GM21528 (cell line): ENCODE data around the gene OR5V1.
"Not testable (repeated sequence)": the region's sequence is repeated elsewhere in the genome, so short reads cannot be mapped to it uniquely, and the experiment has no call there.

Experiments used
- ATAC-seq: cut with Tn5 transposase; IDR thresholded peaks from one replicate; pipeline ENCODE4 v1.9.1; 2021; ENCODE audit warnings: mild to moderate bottlenecking, moderate library complexity; ENCODE audit not compliant: unreplicated experiment, low FRiP score

The OR5V1 gene

DNA sequence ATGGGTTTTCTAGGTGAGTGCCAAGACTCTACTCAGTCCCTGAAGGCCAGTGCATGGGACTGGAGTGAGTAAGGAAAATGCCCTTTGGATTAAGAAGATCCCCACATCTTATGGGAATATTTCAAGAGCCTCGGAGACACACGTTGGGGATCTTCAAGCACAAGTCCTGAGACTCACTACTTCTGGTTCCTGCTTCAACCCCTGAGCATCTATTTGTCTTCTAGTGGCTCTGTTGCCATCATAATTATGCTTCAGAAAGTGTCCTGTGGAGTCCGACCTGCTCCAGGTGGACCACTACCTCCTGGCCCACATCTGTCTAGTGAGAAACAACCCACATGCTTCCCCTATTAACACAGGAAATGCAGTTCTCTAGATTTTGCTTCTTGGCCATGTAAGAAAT, at the start of gene OR5V1:
TSS of gene OR5V1 (minus strand) at position 101 of the 400 bp plus-strand sequence. CDS start 12,670 bp downstream, outside the sequence.
- ATAC-seq: no peak

DNA sequence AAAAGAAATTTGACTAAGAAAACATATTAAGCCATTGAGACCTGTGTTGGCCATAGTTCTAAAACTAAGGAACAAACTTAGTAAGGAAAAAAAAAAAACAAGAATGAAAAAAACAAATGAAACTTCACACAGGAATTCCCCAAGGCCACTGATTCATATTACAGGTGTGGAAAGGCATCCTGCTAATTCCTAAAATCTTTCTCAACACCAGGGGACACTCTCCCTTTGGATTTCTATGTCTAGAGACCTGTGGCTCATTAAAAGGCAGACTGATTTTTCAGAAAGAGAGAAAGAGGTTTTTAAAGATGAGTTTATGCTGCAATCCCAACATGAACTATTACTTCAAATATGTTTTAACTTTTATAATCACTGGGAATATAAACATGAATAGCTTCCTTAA, 45.9 kb upstream of the OR5V1 start, which contains the start of gene OR12D1:
TSS of gene OR12D1 (plus strand) at position 341 of the 400 bp plus-strand sequence.
- ATAC-seq: no peak

DNA sequence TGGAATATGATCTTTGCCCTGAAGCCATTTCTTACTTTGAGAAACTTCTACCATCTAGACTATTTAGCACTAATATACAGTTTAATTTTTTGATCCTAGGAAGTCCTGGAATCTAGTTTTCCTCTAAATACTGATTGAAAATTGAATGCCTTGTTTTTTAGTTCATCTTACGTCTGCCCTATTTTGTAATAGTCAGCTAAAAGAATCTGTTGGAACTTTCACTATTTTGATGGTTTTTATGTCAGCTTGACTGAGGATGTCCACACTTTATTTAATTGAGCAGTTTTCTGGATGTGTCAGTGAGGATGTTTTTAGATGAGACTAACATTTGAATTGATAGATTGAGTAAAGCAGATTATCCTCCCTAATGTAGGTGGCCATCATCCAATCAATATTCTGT, 35.1 kb upstream of the OR5V1 start:
- ATAC-seq: no peak

DNA sequence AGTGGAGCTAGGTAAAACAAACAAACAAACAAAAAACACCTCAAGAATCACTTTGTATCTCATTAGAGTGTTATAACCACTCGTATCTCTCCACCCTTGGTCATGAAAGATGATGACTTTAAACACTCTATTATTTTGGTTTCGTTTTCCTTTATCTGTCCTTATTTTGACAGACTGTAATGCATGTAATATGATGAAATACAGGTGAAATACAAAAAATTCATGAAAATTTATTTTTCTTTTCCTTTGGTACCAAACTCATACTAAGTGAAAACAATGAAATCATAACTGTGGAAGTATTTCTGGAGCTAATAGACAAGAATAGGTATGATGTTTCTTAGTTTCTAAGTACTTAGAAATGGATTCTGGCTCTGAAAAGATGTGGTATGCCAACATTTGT, 30.9 kb upstream of the OR5V1 start:
- ATAC-seq: no peak

DNA sequence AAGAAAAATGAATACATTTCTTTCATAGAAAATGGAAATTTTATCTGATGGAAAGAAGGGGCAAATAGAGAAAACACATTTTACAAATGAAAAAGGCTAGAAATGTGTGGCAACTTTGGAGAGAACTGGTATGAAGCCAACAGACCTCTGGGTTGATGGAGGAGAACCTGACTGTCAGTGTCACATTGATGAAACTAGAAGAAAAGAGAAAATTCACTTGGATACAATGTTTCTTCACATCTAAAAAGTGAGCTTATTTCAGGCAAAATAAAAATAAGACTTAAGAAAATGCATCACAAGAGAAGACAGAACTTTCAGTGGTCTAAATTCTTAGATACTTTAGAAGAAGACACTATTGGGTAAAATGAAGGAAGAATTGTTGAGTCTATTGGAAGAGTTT, 26.7 kb upstream of the OR5V1 start, which contains the start of gene OR12D2:
TSS of gene OR12D2 (plus strand) at position 301 of the 400 bp plus-strand sequence. CDS start 1,069 bp downstream, outside the sequence.
- no peak for ATAC-seq

DNA sequence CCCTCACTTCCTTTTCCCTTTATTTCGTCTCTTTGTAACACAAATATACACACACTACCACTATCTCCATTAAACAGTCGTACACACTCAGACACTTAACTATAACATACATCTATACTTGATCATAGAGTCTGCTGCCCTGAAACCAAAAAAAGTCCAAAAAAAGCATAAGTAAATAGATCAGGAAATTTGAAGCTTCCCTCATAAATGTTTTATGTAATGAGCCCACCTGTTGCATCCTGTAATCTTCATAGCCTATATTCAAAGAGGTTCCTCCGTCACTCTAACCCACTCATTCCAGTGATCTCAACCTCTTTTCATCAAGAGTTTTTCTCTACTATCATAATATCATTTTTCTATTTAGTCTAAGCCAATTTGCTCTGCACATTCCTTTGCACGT, 19.9 kb upstream of the OR5V1 start:
- ATAC-seq: no peak

DNA sequence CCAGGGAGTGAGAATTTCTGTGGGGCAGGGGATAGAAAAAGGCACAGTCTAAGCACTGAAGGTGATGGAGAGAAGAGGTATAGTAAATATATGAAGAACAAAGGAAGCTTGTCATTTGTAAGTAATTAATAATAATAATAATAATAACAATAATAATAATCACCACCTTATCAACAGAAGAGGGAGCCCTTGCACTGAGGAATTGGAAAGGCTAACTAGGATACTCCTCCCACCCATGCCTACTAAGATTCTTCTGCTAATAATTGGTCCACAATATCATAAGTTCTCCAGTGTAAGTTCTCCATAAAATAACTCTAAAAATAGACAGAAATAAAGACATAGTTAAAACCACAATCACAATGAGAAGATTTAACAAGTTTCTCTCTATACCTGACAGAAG, 7.3 kb upstream of the OR5V1 start:
- no peak for ATAC-seq

DNA sequence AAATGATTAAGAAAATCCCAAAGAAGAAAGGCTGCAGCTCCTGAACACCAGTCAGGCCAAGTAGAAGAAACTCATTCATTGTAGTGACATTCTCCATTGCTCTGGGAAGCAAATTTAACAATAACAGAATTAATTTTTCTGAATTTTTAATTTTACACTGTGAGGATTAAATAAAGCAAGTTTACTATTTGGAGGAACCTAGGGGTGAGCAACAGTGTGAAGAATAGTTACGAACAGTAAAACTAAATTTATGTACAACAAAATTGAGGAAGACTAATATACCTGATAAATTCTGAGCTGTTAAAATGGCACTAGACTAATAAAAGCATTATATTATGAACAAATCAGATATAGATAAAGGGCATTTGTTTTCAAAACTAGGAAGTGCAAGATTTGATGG, 6.5 kb upstream of the OR5V1 start, which contains the start of gene OR12D3:
TSS of gene OR12D3 (minus strand) at position 101 of the 400 bp plus-strand sequence. CDS start at position 97, 4 bp downstream.
- ATAC-seq: no peak

DNA sequence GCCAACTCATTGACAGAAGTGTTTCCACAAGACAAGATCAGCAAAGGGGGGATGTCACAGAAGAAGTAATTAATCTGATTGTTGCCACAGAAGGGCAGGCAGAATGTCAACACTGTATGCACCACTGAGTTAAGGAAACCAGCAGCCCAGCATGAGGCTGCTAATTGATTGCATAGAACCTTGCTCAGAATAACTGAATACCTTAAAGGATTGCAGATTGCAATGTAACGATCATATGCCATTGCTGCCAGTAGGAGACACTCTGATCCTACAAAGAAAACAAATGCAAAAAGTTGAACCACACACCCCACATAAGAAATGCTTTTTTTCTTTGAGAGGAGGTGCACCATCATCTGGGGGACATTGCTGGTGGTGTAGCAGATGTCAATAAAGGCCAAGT, 13.1 kb downstream of the OR5V1 start:
- ATAC-seq: no peak

DNA sequence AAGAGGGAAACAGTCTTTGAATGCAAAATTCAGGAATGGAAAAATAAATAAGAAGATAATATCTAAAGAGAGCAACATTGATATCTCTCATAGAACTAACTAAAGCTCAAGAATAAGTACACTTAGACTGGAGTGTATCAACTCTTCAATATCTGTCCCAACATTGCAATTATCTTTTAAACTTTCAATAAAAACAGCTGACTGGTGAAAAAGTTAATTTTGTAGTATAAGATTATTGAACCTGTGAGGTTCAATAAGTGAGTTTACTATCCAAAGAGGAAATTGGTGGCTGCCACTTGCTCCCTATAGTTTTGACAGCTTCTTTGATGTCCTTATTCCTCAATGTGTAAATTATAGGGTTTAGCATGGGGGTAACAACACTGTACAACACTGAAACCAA, 13.7 kb downstream of the OR5V1 start:
- ATAC-seq: no peak

DNA sequence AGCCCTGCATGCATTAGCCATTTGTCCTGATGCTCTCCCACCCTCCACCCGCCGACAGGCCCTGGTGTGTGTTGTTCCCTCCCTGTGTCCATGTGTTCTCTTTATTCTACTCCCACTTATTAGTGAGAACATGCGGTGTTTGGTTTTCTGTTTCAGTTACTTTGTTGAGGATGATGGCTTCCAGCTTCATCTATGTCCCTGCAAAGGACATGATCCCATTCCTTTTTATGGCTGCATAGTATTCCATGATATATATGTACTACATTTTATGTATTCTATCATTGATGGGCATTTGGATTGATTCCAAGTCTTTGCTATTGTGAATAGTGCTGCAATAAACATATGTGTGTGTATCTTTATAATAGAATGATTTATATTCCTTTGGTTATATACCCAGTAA, 19.3 kb downstream of the OR5V1 start:
- not testable (repeated sequence) for ATAC-seq

DNA sequence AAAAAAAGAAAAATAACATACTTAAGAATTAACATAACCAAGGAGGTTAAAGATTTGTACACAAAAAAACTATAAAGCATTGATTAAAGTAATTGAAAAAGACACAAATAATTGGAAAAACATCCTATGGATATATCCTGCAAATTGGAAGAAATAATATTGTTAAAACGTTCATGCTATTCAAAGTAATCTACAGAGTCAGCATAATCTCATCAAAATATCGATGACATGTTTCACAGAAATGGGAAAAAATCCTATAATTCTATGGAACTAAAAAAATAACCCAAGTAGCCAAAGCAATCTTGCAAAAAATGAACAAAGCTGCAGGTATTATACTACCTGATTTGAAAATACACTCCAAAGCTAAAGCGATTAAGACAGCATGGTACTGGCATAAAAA, 23.3 kb downstream of the OR5V1 start:
- ATAC-seq: no peak

DNA sequence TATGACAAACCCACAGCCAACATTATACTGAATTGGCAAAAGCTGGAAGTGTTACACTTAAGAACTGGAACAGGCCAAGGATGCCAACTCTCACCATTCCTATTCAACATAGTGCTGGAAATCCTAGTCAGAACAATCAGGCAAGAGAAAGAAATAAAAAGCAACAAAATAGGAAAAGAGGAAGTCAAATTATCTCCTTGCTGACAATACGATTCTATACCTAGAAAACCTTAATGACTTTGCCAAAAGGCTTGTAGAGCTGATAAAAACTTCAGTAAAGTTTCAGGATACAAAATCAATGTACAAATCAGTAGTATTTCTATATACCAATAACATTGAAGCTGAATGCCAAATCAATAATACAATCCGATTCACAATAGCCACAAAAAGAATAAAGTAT, 32.4 kb downstream of the OR5V1 start:
- no peak for ATAC-seq

DNA sequence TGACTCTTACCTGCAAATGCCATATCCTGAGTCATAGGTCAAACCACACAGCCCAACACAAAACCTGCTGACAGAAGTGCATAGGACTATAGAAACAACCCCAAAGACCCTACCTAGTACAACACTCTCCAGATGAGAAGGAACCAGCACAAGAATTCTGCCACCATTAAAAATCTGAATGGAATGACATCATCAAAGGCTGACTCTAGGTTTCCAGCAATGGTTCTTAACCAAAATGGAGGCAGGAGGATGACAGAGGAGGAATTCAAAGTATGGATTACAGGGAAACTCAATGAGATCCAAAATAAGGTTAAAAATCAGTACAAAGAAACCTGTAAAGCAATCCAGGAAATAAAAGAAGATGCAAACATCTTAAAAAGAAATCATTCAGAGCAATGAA, 36.0 kb downstream of the OR5V1 start:
- ATAC-seq: no peak

DNA sequence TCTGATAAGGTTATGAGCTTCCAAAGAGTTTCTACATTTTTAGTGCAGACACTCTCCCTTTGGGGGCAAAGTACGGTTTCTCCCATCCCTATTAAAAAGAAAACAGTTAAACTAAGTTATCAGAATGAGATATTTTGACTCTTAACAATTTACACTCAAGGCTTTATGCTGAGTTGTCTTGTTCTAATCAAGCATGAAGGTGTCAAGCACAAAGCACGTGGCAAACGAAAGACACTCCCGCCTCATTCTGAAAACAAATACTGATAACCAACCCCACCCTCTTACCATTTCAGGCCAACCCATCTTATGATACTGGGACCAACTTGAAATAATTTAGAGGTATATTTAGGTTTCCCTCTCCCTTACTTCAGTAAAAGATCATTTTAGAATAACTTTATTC, 42.9 kb downstream of the OR5V1 start:
- no peak for ATAC-seq

DNA sequence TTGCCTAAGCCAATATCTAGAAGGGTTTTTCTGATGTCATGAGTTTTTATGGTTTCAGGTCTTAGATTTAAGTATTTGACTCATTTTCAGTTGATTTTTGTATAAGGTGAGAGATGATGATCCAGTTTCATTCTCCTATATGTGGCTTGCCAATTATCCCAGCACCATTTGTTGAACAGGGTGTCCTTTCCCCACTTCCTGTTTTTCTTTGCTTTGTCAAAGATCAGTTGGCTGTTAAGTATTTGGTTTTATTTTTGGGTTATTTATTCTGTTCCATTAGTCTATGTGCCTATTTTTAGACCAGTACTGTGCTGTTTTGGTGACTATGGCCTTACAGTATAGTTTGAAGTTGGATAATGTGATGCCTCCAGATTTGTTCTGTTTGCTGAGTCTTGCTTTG, 45.3 kb downstream of the OR5V1 start:
- ATAC-seq: not testable (repeated sequence)

DNA sequence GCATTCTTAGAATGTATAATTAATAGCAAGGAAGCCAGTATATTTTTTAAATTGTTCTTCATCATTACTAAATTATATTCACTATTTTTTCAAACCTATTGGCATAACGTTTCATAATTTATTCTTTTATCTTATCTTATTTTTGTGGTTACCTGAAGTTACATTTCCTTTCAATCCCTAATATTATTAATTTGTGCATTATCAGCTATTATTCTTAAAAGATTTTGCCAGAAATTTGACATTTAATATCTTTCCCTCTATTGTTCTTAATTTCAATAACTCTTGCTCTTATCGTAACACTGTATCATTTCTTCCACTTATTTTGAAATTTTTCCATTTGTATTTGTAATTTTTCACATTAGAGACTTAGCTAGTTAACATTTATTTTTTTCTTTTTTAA, 48.7 kb downstream of the OR5V1 start:
- ATAC-seq: no peak
